GM23338 (cell line): ENCODE results near the gene MUC5B.
"Not testable (repeated sequence)": the region's sequence is repeated elsewhere in the genome, so short reads cannot be mapped to it uniquely, and the experiment has no call there.

Experiments used
- CREB1 ChIP-seq: fragments of 250-450 bp; sonication (Bioruptor Pico); IDR thresholded peaks from 2 replicates; pipeline ENCODE4 v1.5.0; 2020; ENCODE audit warnings: low read depth, mild to moderate bottlenecking, moderate library complexity
- EZH2 ChIP-seq: fragments of 200-600 bp; sonication (generic); IDR thresholded peaks from one replicate; pipeline ENCODE4 v1.8.0; 2017; ENCODE audit warnings: antibody characterized with exemption, mild to moderate bottlenecking, low read depth; ENCODE audit not compliant: unreplicated experiment
- EZH2phosphoT487 ChIP-seq: fragments of 200-600 bp; sonication (generic); IDR thresholded peaks from one replicate; pipeline ENCODE4 v1.8.1; 2018; ENCODE audit warnings: antibody characterized with exemption; ENCODE audit not compliant: unreplicated experiment
- JUNB ChIP-seq: IDR thresholded peaks from one replicate; pipeline ENCODE4 v1.6.1; 2016; ENCODE audit warnings: antibody characterized with exemption; ENCODE audit not compliant: unreplicated experiment
- NANOG ChIP-seq: IDR thresholded peaks from 2 replicates; pipeline ENCODE4 v1.6.1; 2016; ENCODE audit warnings: antibody characterized with exemption, borderline replicate concordance
- POLR2AphosphoS5 ChIP-seq: IDR thresholded peaks from 2 replicates; pipeline ENCODE4 v1.6.1; 2016; ENCODE audit warnings: antibody characterized with exemption, low read depth
- STAT1 ChIP-seq: IDR thresholded peaks from one replicate; pipeline ENCODE4 v1.6.1; 2016; ENCODE audit warnings: antibody characterized with exemption; ENCODE audit not compliant: unreplicated experiment
- ZNF114 ChIP-seq: fragments of 250-450 bp; sonication (Bioruptor Pico); IDR thresholded peaks from 2 replicates; pipeline ENCODE4 v1.5.0; 2020; ENCODE audit warnings: mild to moderate bottlenecking, moderate library complexity
- ZNF331 ChIP-seq: fragments of 250-450 bp; sonication (Bioruptor Pico); IDR thresholded peaks from 2 replicates; pipeline ENCODE4 v1.5.0; 2020; ENCODE audit warnings: low read depth, mild to moderate bottlenecking, moderate library complexity
- TF ChIP-seq, protein P1 (sequence below), 2 experiments: fragments of 200-600 bp in 1 of 2; sonication (generic) in 1 of 2; conservative IDR thresholded peaks; 2 replicates each; pipeline versions ENCODE4 v1.5.1 to v1.6.1; 2016 to 2017; ENCODE audit warnings: antibody characterized with exemption in 2 of 2, low read depth in 2 of 2, mild to moderate bottlenecking in 2 of 2, moderate library complexity in 1 of 2
- TF ChIP-seq, protein P2 (sequence below): IDR thresholded peaks from 2 replicates; pipeline ENCODE4 v1.6.1; 2016; ENCODE audit warnings: antibody characterized with exemption
- TF ChIP-seq, protein P3 (sequence below): IDR thresholded peaks from one replicate; pipeline ENCODE4 v1.6.1; 2018; ENCODE audit warnings: antibody characterized with exemption; ENCODE audit not compliant: unreplicated experiment

DNA sequence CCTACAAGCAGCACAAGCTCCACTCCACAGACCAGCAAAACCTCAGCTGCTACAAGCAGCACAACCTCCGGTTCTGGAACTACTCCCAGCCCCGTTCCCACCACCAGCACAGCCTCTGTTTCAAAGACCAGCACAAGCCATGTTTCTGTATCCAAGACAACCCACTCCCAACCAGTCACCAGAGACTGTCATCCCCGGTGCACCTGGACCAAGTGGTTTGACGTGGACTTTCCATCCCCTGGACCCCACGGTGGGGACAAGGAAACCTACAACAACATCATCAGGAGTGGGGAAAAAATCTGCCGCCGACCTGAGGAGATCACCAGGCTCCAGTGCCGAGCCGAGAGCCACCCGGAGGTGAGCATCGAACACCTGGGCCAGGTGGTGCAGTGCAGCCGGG lies 33.0 kb upstream of the MUC5B start:
- TF ChIP-seq, protein P1, sequence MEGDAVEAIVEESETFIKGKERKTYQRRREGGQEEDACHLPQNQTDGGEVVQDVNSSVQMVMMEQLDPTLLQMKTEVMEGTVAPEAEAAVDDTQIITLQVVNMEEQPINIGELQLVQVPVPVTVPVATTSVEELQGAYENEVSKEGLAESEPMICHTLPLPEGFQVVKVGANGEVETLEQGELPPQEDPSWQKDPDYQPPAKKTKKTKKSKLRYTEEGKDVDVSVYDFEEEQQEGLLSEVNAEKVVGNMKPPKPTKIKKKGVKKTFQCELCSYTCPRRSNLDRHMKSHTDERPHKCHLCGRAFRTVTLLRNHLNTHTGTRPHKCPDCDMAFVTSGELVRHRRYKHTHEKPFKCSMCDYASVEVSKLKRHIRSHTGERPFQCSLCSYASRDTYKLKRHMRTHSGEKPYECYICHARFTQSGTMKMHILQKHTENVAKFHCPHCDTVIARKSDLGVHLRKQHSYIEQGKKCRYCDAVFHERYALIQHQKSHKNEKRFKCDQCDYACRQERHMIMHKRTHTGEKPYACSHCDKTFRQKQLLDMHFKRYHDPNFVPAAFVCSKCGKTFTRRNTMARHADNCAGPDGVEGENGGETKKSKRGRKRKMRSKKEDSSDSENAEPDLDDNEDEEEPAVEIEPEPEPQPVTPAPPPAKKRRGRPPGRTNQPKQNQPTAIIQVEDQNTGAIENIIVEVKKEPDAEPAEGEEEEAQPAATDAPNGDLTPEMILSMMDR (conservative IDR thresholded peaks at IDR 0.05; ENCODE audit: low read depth in 2 of 2) = not testable (repeated sequence)
- TF ChIP-seq EZH2; EZH2phosphoT487; JUNB; POLR2AphosphoS5; STAT1; NANOG; CREB1 (CRISPR knock-in tag); ZNF331; ZNF114 (CRISPR knock-in tag): not testable (repeated sequence)
- TF ChIP-seq, protein P2, sequence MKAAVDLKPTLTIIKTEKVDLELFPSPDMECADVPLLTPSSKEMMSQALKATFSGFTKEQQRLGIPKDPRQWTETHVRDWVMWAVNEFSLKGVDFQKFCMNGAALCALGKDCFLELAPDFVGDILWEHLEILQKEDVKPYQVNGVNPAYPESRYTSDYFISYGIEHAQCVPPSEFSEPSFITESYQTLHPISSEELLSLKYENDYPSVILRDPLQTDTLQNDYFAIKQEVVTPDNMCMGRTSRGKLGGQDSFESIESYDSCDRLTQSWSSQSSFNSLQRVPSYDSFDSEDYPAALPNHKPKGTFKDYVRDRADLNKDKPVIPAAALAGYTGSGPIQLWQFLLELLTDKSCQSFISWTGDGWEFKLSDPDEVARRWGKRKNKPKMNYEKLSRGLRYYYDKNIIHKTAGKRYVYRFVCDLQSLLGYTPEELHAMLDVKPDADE = not testable (repeated sequence)
- TF ChIP-seq, protein P3, sequence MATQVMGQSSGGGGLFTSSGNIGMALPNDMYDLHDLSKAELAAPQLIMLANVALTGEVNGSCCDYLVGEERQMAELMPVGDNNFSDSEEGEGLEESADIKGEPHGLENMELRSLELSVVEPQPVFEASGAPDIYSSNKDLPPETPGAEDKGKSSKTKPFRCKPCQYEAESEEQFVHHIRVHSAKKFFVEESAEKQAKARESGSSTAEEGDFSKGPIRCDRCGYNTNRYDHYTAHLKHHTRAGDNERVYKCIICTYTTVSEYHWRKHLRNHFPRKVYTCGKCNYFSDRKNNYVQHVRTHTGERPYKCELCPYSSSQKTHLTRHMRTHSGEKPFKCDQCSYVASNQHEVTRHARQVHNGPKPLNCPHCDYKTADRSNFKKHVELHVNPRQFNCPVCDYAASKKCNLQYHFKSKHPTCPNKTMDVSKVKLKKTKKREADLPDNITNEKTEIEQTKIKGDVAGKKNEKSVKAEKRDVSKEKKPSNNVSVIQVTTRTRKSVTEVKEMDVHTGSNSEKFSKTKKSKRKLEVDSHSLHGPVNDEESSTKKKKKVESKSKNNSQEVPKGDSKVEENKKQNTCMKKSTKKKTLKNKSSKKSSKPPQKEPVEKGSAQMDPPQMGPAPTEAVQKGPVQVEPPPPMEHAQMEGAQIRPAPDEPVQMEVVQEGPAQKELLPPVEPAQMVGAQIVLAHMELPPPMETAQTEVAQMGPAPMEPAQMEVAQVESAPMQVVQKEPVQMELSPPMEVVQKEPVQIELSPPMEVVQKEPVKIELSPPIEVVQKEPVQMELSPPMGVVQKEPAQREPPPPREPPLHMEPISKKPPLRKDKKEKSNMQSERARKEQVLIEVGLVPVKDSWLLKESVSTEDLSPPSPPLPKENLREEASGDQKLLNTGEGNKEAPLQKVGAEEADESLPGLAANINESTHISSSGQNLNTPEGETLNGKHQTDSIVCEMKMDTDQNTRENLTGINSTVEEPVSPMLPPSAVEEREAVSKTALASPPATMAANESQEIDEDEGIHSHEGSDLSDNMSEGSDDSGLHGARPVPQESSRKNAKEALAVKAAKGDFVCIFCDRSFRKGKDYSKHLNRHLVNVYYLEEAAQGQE = not testable (repeated sequence)
